Skeletal muscle cell (primary cell): ENCODE measurements around the gene UNC93B1.
A peak's percentile ranks its signal among the peaks of the same experiment; 100 is the strongest.

Source experiments
- DNase-seq: peaks from one replicate; pipeline ENCODE4 v3.0.0-alpha.2; 2010; ENCODE audit warnings: low read depth
- H3K4me3 ChIP-seq: 2 replicates; pipeline ENCODE4 v1.5.1; 2011; ENCODE audit warnings: low read depth, mild to moderate bottlenecking, control low read depth, low read length, moderate library complexity

Gene UNC93B1

DNA sequence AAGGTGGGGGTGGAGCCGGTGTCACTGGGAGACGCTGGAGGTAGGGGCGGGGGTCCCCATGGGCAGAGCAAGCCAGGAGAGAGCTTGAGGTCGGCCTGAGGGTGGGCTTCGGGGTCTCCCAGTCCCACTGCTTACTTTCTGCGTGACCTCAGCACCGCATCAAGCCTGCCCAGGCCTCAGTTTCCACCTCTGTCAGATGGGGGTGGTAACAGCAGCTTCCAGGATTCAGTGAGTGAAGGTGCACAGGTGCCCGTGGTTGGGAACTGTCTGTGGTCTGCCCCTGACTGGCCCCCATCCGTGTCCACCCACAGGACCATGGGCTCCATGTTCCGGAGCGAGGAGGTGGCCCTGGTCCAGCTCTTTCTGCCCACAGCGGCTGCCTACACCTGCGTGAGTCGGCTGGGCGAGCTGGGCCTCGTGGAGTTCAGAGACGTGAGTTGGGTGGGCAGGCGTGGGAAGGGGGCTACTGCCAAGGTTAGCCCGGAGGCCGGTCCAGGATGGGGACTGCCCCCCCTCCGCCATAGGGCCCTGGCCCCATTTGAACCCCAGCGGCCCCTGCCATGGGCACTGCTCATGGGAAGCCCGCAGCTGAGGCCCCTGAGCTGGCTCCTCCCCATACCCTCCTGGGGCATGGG lies 37.2 kb upstream of the UNC93B1 start:
- no peak for DNase-seq
- peak overlapping the region; percentile 72 for H3K4me3 ChIP-seq

DNA sequence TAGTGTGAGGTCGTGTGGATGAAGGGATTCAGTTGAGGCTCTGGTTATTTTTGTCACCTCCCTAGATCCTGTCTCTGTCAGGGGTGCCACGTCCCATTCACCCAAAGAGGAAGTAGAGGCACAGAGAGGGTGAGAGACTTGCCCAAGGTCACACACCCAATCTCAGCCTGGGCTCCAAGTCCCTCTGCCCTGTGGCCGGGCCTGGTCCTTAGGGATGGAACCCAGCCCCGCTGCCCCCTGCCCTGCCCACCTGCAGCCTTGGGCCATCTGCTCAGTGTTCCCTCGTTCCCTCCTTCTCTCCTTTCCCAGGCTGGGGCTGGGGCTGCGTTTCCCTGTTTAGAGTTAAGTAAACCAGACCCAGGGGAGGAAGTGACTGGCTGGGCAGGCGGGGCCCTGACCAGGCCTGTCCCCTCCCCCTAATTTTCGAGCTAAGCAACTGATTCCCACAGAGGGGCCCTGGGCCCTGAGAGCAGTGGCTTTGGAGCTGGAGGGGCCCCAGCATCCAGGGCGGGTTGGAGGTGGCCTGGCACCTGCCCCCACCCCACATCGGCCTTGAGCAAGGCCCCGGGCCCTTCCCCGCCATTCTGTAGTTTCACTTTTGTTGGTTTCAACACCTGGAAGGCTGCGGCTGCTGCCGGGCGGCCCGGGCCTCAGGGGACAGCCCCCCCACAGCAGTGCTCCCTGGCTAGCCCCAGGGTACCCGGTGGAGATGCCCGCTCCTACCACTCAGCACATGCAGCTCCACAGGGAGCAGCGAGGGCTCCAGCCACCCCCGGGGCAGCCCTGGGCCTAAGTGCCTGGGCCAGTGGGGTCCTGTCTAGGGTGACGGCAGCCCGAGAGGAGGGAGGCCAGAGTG lies 36.4 kb upstream of the UNC93B1 start:
- peak; percentile 38 for DNase-seq
- H3K4me3 ChIP-seq, result peak overlapping the region; percentile 72

GRCh38 chr11:68039526-68040086 lies 35.7 kb upstream of the UNC93B1 start:
- H3K4me3 ChIP-seq, result peak overlapping the region; percentile 72
- no peak for DNase-seq

DNA sequence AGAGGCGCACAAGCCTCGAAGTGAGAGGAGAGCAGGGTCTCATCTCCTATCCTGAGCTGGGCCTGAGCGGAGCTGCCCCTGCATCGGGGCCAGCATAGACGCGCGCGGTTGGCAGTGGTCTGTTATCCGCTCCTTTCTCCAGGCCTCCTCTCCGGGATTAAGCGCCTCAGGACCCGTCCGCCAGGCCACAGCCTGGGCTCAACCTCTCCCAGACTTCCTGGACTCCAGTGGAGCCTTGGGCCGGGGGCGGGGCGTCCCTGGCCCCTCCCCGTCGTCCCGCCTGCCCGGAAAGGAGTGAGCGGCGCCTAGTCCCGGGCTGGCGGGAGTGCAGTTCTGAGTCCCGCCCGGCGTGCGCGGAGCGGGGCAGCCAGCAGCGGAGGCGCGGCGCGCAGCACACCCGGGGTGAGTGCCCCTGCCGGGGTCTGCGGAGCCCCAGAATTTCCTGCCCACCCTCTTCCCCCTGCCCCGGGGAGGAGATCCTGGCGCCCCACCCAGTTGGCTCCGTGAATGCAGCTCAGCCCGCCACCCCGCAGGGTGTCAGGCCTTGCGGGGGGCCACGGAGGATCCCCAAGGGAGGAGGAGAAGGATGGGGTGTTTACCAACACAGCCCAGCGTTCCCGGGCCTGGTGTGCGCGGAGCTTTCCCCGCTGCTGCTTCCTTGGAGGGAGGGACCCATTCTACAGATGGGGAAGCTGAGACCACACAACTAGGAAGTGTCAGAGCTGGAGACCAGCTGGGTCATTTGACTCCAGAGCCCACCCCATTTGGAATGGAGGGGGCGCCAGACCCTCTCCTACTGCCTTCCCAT lies 35.0 kb upstream of the UNC93B1 start, which contains the start of gene TCIRG1:
Gene TCIRG1, plus strand, starts transcription at position 308 of the 808 bp plus-strand sequence. CDS start 2,247 bp downstream, outside the sequence.
- H3K4me3 ChIP-seq, result peak within 1 kb of the TSS; percentile 72
- no peak for DNase-seq

- DNase-seq, result no peak
- peak overlapping the region; percentile 72 for H3K4me3 ChIP-seq
Observed at GRCh38 chr11:68038226-68038717, 34.4 kb upstream of the UNC93B1 start.

GRCh38 chr11:68037411-68038225 lies 33.7 kb upstream of the UNC93B1 start:
- no peak overlapping the region for H3K4me3 ChIP-seq
- DNase-seq, result no peak

- no peak overlapping the region for H3K4me3 ChIP-seq
- DNase-seq, result no peak
Observed at GRCh38 chr11:68036717-68037239, 32.9 kb upstream of the UNC93B1 start.

DNA sequence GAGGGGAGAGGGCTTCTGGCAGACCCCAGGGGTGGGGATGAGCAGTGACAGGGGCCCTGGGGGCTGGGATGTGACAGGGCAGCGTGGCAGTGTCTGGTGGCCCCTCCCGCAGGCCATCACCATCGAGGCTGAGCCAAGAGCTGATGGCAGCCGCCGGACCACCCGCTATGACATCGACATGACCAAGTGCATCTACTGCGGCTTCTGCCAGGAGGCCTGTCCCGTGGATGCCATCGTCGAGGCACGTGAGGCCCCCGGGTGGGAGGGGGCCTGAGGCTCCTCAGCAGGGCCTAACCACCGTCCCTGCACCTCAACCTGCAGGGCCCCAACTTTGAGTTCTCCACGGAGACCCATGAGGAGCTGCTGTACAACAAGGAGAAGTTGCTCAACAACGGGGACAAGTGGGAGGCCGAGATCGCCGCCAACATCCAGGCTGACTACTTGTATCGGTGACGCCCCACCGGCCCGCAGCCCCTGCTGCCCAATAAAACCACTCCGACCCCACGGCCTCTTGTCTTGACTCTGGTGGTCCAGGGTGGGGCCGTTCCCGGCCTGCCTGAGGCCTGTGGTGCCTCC lies 32.3 kb upstream of the UNC93B1 start:
- no peak overlapping the region for H3K4me3 ChIP-seq
- DNase-seq, result no peak

- no peak for DNase-seq
- no peak overlapping the region for H3K4me3 ChIP-seq
Observed at GRCh38 chr11:68035266-68035876, 31.5 kb upstream of the UNC93B1 start.

DNA sequence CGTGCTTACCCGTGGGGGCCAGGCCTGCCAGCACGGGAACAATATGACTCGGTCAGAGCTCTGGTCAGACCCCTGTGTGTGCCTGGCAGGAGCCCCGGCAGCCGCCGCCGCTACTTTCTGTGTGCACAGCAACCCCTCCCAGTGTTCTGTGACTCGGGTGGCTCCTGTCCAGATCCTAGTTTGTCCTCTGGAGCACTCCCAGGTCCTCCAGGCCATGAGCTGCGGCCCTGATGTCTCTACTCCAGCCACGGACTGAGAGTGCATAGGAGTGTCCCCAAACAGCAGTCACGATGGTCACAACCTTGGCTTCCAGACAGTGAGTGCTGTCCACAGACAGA lies 29.8 kb upstream of the UNC93B1 start:
- no peak overlapping the region for H3K4me3 ChIP-seq
- DNase-seq, result no peak

DNA sequence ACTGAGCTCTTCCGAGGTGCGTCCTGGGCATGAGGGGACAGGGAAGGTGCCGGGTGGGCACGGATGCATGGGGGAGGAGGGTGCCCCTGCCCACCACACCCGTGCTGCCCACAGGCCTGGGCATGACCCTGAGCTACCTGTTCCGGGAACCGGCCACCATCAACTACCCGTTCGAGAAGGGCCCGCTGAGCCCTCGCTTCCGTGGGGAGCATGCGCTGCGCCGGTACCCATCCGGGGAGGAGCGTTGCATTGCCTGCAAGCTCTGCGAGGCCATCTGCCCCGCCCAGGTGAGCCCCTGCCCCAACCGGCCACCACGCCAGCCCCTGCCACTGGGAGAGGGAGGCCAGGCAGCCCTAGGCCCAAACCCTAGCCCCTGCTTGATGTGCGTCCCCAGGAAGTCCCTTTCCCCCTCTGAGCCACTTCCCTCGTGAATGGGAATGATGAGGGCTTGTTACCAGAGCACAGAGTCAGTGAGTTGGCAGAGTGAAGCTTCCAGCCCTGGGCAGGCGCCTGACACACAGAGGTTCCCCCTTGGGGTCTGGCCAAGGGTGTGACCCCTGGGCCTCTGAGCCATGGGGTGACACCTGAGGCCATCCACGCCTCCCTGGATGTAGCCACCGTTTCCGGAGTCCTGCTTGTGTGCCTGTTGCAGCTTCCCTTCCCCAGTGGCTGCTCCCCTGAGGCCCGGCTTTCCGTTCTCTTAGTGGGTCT lies 29.3 kb upstream of the UNC93B1 start:
- no peak overlapping the region for H3K4me3 ChIP-seq
- DNase-seq, result no peak

- no peak for DNase-seq
Observed at GRCh38 chr11:68032003-68032402, 28.1 kb upstream of the UNC93B1 start.

GRCh38 chr11:68031144-68031464 lies 27.2 kb upstream of the UNC93B1 start:
- DNase-seq, result no peak
- H3K4me3 ChIP-seq, result peak overlapping the region; percentile 87

More at GRCh38 chr11:68032003-68032402, 28.1 kb upstream of the UNC93B1 start:
- no peak overlapping the region for H3K4me3 ChIP-seq

DNA sequence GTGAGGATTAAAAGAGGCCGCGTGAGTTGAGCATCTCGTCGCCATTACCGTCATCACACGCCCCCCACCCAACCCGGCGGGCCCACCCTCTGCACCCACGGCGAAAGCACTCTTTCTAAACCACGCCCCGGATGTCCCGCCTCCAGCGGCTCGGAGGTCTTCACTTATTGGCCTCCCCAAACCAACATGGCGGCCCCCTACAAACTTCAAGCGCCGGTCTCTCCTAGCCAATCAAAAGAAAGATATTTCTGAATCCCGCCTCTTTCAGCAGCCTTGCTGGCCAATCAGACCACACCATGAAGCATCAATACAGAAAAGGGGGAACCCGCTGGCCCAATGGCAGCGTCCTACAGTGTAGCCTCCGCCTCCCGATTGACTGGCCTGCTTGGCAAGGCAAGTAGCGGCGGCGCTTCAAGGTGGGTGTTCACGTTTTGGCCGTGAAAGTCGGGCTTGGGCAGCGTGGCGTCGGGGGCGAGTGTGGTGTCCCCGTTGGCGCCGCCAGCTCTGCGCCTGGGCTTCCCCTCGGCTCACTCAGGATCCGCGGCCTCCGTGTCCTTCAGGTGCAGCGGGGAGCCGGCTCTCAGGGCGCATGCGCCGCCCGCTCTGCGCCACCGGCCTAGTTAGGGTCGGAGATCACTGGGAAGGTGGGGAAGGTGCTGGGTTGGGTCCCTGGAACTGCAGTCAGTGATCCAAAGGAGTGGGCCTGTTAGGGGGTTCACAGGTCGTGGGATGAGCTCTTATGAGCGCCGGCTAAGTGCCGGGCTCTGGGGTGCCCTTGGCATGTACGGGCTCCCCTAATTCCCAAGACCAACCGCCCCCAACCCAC lies 26.6 kb upstream of the UNC93B1 start, which contains the start of gene NDUFS8:
Gene NDUFS8, plus strand, starts transcription at position 364 of the 826 bp plus-strand sequence. CDS start 1,471 bp downstream, outside the sequence.
- H3K4me3 ChIP-seq, result peak within 1 kb of the TSS; percentile 87
- DNase-seq, result peak; percentile 95

- DNase-seq, result no peak
- H3K4me3 ChIP-seq, result no peak overlapping the region
Observed at GRCh38 chr11:68028802-68029545, 25.1 kb upstream of the UNC93B1 start.

DNA sequence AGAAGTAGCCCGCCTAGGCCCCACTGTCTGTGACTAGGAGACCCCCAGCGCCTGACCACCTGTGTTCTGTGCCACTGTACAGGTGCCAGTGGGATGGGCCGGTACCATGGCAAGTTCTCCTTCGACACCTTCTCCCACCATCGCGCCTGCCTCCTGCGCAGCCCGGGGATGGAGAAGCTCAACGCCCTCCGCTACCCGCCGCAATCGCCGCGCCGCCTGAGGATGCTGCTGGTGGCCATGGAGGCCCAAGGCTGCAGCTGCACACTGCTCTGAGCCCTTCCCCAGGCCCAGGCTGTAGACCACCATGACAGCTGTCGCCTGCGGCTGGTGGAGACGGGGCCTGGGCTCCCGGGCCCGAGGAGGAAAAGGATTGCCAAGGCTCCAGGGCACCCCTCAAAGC lies 23.8 kb upstream of the UNC93B1 start:
- no peak overlapping the region for H3K4me3 ChIP-seq
- DNase-seq, result no peak
